Panc1 (cell line): ENCODE measurements around the gene POC1B.

ENCODE experiments used
- POLR2AphosphoS5 ChIP-seq: IDR thresholded peaks from 2 replicates; pipeline ENCODE4 v1.6.1; 2012; ENCODE audit warnings: mild to moderate bottlenecking, low read depth, low read length, moderate library complexity
- SIN3A ChIP-seq: IDR thresholded peaks from 2 replicates; pipeline ENCODE4 v1.6.1; 2012; ENCODE audit warnings: low read depth, mild to moderate bottlenecking, low read length, moderate library complexity, borderline replicate concordance; ENCODE audit not compliant: insufficient read depth
- TF ChIP-seq, protein P1 (sequence below): fragments of 450-650 bp; IDR thresholded peaks from 2 replicates; pipeline ENCODE4 v1.5.1; 2017; ENCODE audit warnings: mild to moderate bottlenecking
- TF ChIP-seq, protein P2 (sequence below), 2 experiments: IDR thresholded peaks; 2 replicates each; pipeline ENCODE4 v1.6.1; 2011 to 2012; ENCODE audit warnings: low read depth in 2 of 2, control low read depth in 1 of 2, low read length in 1 of 2, mild to moderate bottlenecking in 1 of 2, moderate library complexity in 1 of 2; ENCODE audit not compliant: insufficient read depth in 1 of 2

DNA sequence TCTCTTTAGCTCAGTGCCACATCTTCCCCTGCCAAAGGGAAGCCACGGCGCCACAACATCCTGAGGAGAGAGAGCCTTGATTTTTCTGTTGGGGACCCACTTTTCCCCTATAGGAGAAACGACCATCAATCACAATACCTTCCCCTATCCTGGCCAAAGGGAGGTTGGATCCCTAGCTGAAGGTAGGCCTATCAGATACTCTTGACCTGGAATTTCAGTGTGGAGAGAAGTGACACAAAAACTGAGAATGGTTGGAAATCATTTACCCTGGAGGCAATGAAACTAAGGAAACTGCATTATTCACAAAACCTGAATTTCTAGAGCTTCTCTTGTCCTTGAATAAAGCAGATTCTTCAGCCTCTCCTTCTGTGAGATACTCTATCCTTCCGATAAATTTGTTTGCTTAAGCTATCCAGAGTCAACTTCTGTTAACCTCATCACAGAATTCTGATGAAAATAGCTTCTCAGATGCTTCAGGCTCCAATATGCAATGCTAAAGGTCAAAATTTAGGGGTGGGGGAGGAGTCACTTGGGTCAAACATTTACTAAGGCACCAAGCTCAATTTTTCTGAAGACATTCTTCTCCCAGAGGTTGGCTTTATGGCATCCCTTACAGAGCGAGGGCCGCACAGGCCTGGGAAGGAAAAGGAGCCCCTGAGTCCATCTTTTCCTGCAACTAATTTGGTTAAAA lies 146.6 kb downstream of the POC1B start:
- TF ChIP-seq POLR2AphosphoS5 (no peak), SIN3A (no peak)
- TF ChIP-seq, protein P1, sequence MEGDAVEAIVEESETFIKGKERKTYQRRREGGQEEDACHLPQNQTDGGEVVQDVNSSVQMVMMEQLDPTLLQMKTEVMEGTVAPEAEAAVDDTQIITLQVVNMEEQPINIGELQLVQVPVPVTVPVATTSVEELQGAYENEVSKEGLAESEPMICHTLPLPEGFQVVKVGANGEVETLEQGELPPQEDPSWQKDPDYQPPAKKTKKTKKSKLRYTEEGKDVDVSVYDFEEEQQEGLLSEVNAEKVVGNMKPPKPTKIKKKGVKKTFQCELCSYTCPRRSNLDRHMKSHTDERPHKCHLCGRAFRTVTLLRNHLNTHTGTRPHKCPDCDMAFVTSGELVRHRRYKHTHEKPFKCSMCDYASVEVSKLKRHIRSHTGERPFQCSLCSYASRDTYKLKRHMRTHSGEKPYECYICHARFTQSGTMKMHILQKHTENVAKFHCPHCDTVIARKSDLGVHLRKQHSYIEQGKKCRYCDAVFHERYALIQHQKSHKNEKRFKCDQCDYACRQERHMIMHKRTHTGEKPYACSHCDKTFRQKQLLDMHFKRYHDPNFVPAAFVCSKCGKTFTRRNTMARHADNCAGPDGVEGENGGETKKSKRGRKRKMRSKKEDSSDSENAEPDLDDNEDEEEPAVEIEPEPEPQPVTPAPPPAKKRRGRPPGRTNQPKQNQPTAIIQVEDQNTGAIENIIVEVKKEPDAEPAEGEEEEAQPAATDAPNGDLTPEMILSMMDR = no peak
- TF ChIP-seq, protein P2, sequence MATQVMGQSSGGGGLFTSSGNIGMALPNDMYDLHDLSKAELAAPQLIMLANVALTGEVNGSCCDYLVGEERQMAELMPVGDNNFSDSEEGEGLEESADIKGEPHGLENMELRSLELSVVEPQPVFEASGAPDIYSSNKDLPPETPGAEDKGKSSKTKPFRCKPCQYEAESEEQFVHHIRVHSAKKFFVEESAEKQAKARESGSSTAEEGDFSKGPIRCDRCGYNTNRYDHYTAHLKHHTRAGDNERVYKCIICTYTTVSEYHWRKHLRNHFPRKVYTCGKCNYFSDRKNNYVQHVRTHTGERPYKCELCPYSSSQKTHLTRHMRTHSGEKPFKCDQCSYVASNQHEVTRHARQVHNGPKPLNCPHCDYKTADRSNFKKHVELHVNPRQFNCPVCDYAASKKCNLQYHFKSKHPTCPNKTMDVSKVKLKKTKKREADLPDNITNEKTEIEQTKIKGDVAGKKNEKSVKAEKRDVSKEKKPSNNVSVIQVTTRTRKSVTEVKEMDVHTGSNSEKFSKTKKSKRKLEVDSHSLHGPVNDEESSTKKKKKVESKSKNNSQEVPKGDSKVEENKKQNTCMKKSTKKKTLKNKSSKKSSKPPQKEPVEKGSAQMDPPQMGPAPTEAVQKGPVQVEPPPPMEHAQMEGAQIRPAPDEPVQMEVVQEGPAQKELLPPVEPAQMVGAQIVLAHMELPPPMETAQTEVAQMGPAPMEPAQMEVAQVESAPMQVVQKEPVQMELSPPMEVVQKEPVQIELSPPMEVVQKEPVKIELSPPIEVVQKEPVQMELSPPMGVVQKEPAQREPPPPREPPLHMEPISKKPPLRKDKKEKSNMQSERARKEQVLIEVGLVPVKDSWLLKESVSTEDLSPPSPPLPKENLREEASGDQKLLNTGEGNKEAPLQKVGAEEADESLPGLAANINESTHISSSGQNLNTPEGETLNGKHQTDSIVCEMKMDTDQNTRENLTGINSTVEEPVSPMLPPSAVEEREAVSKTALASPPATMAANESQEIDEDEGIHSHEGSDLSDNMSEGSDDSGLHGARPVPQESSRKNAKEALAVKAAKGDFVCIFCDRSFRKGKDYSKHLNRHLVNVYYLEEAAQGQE (IDR thresholded peaks at IDR 0.05; ENCODE audit: insufficient read depth in 1 of 2, low read depth in 2 of 2, low read length in 1 of 2) = no peak
